ENCODE data around the gene MYL7.

DNA sequence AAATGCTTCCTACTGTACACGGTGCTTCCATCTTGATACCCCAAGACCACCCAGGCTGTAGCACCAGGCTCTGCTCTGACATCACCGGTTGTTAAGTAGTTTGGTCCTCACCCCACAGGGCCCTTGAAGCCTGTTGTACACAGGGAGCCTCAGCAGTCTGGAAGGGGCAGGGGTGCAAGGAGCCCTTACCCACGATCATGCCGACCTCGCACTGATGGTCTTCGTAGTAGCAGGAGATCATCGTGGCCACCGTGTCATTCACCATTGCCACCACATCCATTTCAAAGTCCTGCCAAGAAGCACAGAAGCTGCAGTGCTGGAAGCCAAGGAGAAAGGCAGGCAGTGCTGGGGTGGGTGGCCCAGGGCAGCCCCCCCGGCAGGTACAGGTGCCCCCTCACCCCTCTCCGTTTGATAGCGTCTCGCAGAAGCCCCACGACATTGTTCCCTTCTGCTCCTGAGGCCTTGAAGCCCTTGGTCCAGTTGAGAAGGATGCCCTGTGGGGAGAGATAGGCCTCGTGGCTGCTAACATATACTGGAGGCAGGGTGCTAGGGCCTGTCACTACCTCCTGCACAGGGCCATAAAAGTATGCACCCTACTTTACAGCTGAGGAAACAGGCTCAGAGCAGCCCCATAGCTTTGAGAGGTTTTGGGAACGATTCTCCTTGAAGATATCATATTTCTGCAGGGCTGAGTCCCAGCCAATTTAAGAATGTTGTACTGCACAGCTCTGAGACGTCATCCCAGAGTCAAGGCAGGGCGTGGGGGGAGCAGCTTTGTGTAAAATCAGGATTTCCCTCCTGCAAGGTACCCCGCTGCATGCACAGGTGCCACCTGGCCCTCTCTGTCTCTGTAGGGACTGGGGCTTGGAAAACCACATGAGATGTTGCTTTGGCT, 8.7 kb upstream of the MYL7 start:
- no peak for TF ChIP-seq CTCF (conservative IDR thresholded peaks at IDR 0.05; ENCODE audit: low read depth, low read length)
- no peak for TF ChIP-seq RFX5 (IDR thresholded peaks at IDR 0.05; ENCODE audit: low read depth, low read length)
- no peak for TF ChIP-seq POLR2A (IDR thresholded peaks at IDR 0.05; ENCODE audit: low read depth, low read length)
- TF ChIP-seq RAD21 (IDR thresholded peaks at IDR 0.05; ENCODE audit: low read length), result no peak
- TF ChIP-seq MAFK (IDR thresholded peaks at IDR 0.05; ENCODE audit: low read depth, low read length), result no peak
- no peak for TF ChIP-seq BHLHE40 (IDR thresholded peaks at IDR 0.05; ENCODE audit: low read depth, low read length)
- no peak for TF ChIP-seq NFE2L2 (IDR thresholded peaks at IDR 0.05; ENCODE audit: low read depth, low read length)
- TF ChIP-seq ELK1 (IDR thresholded peaks at IDR 0.05; ENCODE audit: borderline replicate concordance, low read depth, low read length), result no peak
- no peak for TF ChIP-seq SMC3 (IDR thresholded peaks at IDR 0.05; ENCODE audit: low read depth, low read length)
- no peak for TF ChIP-seq MXI1 (IDR thresholded peaks at IDR 0.05; ENCODE audit: borderline replicate concordance, low read depth, low read length)
- TF ChIP-seq CHD1 (IDR thresholded peaks at IDR 0.05; ENCODE audit: low read depth, low read length), result no peak
